Measurements from ENCODE around the gene WBP1. TPM values are rescaled to one million over a fixed set of nuclear protein-coding genes. Genes with fewer than 3 reads are reported as not detected.

The WBP1 gene
- total RNA-seq, 1 donor from 2014 or later, result 96.1 TPM

DNA sequence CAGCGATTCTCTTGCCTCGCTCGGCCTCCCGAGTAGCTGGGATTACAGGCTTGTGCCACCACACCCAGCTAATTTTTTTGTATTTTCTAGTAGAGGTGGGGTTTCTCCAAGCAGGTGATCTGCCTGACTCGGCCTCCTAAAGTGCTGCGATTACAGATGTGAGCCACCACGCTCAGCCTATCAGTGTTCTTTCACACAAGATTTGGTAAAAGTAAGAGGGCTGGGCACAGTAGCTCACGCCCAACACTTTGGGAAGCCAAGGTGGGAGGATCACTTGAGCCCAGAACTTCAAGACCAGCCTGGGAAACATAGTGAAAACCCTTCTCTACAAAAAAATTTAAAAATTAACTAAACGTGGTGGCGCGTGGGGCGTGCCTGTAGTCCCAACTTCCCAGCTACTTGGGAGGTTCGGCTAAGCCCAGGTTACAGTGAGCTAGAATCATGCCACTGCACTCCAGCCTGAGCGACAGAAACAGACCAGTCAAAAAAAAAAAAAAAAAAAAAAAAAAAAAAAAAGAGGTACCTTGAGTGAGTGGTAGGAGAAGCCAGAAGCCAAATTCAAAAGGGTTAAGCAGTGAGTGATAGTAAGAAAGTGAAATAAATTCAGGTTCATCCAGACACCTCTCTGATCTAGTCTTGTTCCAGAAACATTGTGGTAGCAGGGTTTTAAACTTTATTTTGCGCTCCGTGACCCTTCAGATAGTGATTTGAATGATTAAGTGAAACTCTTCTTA, 13.3 kb downstream of the WBP1 start:
- no peak for DNase-seq (ENCODE audit: extremely low spot score, unreplicated experiment)
- H3K9me3 Mint-ChIP-seq (ENCODE audit: unreplicated experiment), result no peaks in the 10 kb centered on the region
- peak overlapping the region; percentile 96 for H3K4me3 Mint-ChIP-seq (ENCODE audit: unreplicated experiment)
- TF ChIP-seq, protein P1, sequence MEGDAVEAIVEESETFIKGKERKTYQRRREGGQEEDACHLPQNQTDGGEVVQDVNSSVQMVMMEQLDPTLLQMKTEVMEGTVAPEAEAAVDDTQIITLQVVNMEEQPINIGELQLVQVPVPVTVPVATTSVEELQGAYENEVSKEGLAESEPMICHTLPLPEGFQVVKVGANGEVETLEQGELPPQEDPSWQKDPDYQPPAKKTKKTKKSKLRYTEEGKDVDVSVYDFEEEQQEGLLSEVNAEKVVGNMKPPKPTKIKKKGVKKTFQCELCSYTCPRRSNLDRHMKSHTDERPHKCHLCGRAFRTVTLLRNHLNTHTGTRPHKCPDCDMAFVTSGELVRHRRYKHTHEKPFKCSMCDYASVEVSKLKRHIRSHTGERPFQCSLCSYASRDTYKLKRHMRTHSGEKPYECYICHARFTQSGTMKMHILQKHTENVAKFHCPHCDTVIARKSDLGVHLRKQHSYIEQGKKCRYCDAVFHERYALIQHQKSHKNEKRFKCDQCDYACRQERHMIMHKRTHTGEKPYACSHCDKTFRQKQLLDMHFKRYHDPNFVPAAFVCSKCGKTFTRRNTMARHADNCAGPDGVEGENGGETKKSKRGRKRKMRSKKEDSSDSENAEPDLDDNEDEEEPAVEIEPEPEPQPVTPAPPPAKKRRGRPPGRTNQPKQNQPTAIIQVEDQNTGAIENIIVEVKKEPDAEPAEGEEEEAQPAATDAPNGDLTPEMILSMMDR (IDR thresholded peaks at IDR 0.05), result no peak
- H3K4me1 Mint-ChIP-seq (ENCODE audit: unreplicated experiment), result peaks cover 25% of the 10 kb centered on the region
- peak overlapping the region; percentile 98 for H3K27ac Mint-ChIP-seq (ENCODE audit: unreplicated experiment)
- peaks cover 10% of the 10 kb centered on the region for H3K36me3 Mint-ChIP-seq (ENCODE audit: unreplicated experiment)
- no peaks in the 10 kb centered on the region for H3K27me3 Mint-ChIP-seq (ENCODE audit: unreplicated experiment)

DNA sequence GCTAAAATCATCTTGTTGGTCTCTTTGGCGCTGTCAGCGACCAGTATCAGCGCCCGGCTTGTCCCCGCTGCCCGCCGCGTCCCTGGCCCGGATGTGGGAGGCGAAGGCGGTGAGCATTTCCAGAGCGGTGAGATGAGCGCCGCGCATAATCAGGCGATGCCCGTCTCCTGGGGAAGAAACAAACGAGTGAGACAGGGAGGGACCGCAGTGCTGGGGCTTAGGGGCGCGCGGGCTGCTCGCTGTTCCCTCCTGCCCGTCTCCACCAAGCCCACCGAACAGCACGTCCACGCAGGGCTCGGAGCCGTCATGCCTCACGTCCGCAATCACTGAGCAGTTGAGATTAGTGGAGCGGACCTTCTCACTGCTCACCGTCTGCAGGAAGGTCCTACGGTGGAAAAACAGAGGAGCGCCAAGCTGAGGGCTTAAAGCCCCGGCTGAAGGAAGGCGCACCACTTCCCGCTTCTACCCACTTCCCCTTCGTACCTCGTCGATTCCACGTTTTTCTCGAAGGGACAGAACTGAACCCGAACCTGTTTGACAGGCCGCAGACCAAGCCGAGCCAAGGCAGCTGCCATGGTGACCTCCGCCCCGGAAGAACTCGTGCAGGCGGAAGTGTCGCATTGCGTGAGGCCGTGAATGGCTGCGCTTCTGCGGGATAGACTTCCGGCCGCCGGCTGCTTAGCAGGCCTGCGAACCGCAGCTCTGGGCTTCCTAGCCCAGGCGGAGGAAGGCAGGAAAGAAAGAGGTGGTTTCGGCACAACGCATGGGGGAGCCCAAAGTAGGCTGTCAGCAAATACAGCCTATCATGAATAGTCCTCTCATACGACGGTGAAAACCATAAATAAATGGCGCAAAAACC, 14.1 kb downstream of the WBP1 start, which contains the start of gene MRPL53:
Gene MRPL53, minus strand, starts transcription at position 595 of the 859 bp plus-strand sequence. Its CDS starts 20 bp downstream, at position 575.
- peak; percentile 97 for DNase-seq (ENCODE audit: extremely low spot score, unreplicated experiment)
- Mint-ChIP-seq H3K4me3 (ENCODE audit: unreplicated experiment) (peak within 1 kb of the TSS; percentile 96), H3K27me3 (ENCODE audit: unreplicated experiment) (no peaks in the 10 kb centered on the region), H3K4me1 (ENCODE audit: unreplicated experiment) (peaks cover 24% of the 10 kb centered on the region), H3K9me3 (ENCODE audit: unreplicated experiment) (no peaks in the 10 kb centered on the region), H3K36me3 (ENCODE audit: unreplicated experiment) (peaks cover 10% of the 10 kb centered on the region), H3K27ac (ENCODE audit: unreplicated experiment) (peak within 1 kb of the TSS; percentile 98)
- TF ChIP-seq, protein P1 (IDR thresholded peaks at IDR 0.05), result no peak

DNA sequence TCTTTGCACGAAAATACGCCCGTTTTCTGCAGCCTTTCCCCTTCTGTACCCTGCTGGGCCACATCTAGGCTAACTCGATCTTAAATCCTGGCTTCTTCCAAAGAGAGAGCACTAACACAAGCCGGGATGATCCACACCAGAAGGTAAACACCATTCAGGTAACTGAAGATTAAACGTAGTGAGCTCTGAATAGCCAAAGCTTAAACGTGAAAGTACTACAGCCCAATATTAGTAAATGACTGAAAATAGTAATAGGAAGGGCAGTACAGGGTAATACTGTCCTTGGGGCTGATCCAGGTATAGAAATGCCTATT, 14.7 kb downstream of the WBP1 start:
- Mint-ChIP-seq H3K27ac (ENCODE audit: unreplicated experiment) (peak overlapping the region; percentile 98), H3K36me3 (ENCODE audit: unreplicated experiment) (peaks cover 10% of the 10 kb centered on the region), H3K4me1 (ENCODE audit: unreplicated experiment) (peaks cover 24% of the 10 kb centered on the region), H3K9me3 (ENCODE audit: unreplicated experiment) (no peaks in the 10 kb centered on the region), H3K27me3 (ENCODE audit: unreplicated experiment) (no peaks in the 10 kb centered on the region), H3K4me3 (ENCODE audit: unreplicated experiment) (peak overlapping the region; percentile 96)
- TF ChIP-seq, protein P1 (IDR thresholded peaks at IDR 0.05), result no peak
- no peak for DNase-seq (ENCODE audit: extremely low spot score, unreplicated experiment)

DNA sequence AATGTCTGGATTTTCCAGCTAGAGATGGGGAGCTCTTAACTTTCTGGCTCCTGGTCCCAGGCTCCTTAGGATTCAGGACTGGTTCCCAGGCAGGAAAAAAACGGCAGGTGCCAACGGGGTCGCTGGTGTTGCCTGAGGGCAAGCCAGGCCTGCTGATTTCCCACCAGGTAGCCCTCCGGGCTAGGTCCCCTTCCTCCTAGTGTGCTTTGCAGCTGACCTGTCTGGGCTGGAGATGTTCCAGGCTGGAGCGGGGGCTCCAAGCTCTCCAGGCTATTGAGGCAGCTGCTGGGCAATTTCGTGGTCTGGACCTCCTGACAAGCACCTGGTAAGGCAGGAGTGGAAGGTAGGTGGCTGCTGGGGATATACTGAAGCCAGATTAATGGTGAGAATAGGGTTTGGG, 16.2 kb downstream of the WBP1 start:
- Mint-ChIP-seq H3K9me3 (ENCODE audit: unreplicated experiment) (no peaks in the 10 kb centered on the region), H3K4me1 (ENCODE audit: unreplicated experiment) (peaks cover 27% of the 10 kb centered on the region), H3K36me3 (ENCODE audit: unreplicated experiment) (peaks cover 15% of the 10 kb centered on the region), H3K27me3 (ENCODE audit: unreplicated experiment) (no peaks in the 10 kb centered on the region), H3K27ac (ENCODE audit: unreplicated experiment) (no peak overlapping the region), H3K4me3 (ENCODE audit: unreplicated experiment) (peak overlapping the region; percentile 50)
- TF ChIP-seq, protein P1 (IDR thresholded peaks at IDR 0.05), result no peak
- no peak for DNase-seq (ENCODE audit: extremely low spot score, unreplicated experiment)

DNA sequence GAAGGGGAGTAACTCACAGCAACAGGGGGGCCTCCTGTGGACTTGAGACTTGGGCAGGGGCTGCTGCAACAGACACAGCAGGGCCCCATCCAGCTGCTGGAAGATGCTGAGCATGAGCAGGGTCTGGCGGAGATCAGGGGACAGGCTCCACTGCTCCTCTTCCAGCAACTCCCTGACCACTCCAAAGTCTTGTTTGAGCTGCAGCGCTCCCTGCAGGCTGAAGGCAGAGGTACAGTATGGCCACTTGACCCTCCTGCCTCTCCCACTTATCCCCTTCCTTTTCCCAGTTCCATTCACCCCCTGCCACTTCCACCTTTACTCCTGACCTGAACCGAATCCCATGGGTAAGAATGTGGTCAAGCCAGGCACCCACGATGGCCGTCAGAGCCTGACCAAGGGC, 16.7 kb downstream of the WBP1 start:
- TF ChIP-seq, protein P1 (IDR thresholded peaks at IDR 0.05), result peak; percentile 27
- DNase-seq (ENCODE audit: extremely low spot score, unreplicated experiment), result no peak
- peaks cover 19% of the 10 kb centered on the region for H3K36me3 Mint-ChIP-seq (ENCODE audit: unreplicated experiment)
- no peak overlapping the region for H3K4me3 Mint-ChIP-seq (ENCODE audit: unreplicated experiment)
- peaks cover 27% of the 10 kb centered on the region for H3K4me1 Mint-ChIP-seq (ENCODE audit: unreplicated experiment)
- H3K9me3 Mint-ChIP-seq (ENCODE audit: unreplicated experiment), result no peaks in the 10 kb centered on the region
- H3K27ac Mint-ChIP-seq (ENCODE audit: unreplicated experiment), result no peak overlapping the region
- no peaks in the 10 kb centered on the region for H3K27me3 Mint-ChIP-seq (ENCODE audit: unreplicated experiment)
